DMS114 treated with DMSO at 0.1 percent for 48 hours (cell line): ENCODE measurements around the gene NDUFB4.
"Not testable (repeated sequence)": the region's sequence is repeated elsewhere in the genome, so short reads cannot be mapped to it uniquely, and the experiment has no call there.

Source experiments
- DNase-seq: peaks from one replicate; lab custom pipeline; 2025; ENCODE audit not compliant: unreplicated experiment; lab: John Stamatoyannopoulos, UW

Gene NDUFB4

GRCh38 chr3:120636795-120637401 lies 40.8 kb downstream of the NDUFB4 start:
- DNase-seq, result no peak

GRCh38 chr3:120637851-120638559 lies 41.9 kb downstream of the NDUFB4 start:
- no peak for DNase-seq

- DNase-seq, result not testable (repeated sequence)
Measured at GRCh38 chr3:120638820-120639219, 42.7 kb downstream of the NDUFB4 start.

GRCh38 chr3:120640231-120640630 lies 44.1 kb downstream of the NDUFB4 start:
- DNase-seq, result no peak

GRCh38 chr3:120641696-120642246 lies 45.6 kb downstream of the NDUFB4 start:
- no peak for DNase-seq

GRCh38 chr3:120642368-120642948 lies 46.3 kb downstream of the NDUFB4 start:
- DNase-seq, result no peak

GRCh38 chr3:120645083-120645845 lies 49.1 kb downstream of the NDUFB4 start:
- DNase-seq, result no peak

- DNase-seq, result no peak
Measured at GRCh38 chr3:120646771-120647432, 50.8 kb downstream of the NDUFB4 start.

- no peak for DNase-seq
Measured at GRCh38 chr3:120648290-120648689, 52.2 kb downstream of the NDUFB4 start.

- DNase-seq, result no peak
Measured at GRCh38 chr3:120649830-120650233, 53.7 kb downstream of the NDUFB4 start.

- DNase-seq, result no peak
Measured at GRCh38 chr3:120650311-120650710, 54.2 kb downstream of the NDUFB4 start.
